Measurements from ENCODE around the gene ADAP1.

The ADAP1 gene

DNA sequence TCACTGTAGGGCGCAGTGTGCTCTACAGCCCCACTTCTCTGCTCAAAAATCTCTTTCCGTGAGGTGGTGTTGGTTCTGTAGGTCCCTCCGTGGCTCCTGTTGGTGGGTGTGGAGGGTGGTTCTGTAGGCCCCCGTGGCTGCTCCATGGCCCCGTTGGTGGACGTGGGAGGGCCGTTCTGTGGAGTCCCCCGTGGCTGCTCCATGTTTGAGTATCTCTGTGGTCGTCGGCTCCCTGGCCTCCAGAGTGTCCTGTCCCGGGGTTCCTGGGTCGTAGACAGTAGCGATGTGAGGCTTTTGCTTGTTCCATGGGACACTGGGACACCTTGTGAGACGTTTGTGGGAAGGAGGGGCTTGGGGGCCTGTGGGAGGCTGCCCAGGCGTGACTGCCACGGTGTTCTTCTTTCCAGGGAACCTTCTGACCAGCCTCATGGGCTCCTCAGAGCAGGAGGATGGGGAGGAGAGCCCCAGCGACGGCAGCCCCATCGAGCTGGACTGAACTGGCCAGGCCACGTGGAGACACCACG lies 59.5 kb downstream of the ADAP1 start:
- TF ChIP-seq, protein P1, sequence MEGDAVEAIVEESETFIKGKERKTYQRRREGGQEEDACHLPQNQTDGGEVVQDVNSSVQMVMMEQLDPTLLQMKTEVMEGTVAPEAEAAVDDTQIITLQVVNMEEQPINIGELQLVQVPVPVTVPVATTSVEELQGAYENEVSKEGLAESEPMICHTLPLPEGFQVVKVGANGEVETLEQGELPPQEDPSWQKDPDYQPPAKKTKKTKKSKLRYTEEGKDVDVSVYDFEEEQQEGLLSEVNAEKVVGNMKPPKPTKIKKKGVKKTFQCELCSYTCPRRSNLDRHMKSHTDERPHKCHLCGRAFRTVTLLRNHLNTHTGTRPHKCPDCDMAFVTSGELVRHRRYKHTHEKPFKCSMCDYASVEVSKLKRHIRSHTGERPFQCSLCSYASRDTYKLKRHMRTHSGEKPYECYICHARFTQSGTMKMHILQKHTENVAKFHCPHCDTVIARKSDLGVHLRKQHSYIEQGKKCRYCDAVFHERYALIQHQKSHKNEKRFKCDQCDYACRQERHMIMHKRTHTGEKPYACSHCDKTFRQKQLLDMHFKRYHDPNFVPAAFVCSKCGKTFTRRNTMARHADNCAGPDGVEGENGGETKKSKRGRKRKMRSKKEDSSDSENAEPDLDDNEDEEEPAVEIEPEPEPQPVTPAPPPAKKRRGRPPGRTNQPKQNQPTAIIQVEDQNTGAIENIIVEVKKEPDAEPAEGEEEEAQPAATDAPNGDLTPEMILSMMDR (conservative IDR thresholded peaks at IDR 0.05) = no peak

DNA sequence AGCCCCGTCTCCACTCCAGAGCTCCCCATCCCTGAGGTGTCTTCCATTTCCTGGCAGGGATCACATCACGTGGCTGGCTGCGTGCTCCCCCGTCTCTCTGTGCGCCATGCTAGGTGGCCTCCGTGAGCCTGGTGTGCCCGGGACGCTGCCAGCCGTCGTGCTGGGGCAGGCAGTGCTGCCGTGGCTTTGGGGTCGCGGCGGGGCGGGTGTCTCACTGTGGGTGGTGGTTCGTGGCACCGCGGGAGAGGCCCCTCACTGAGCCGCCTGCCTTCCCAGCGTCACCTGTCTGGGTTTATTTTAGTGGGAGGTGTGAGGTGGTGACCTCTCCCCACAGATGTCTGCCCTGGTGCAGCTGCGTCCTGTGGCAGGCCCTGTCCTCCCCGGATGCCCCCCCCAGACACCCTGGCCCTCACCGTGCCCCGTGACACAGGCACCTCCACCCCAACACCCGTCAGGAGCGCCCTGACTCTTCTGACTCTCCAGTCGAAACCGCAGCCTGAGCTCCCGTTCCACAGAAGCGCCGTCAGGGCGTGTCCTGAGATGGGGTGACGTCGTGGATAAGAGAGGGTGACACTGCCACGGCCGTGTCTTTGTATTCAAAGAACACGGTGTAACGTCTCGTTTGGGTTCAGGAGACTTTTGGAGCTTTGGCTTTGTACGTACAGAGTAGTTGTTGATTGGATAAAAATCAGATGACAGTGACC lies 60.2 kb downstream of the ADAP1 start:
- H3K27ac ChIP-seq = no peak overlapping the region
- TF ChIP-seq, protein P1 (conservative IDR thresholded peaks at IDR 0.05) = no peak

More for the DNA sequence above, 59.5 kb downstream of the ADAP1 start:
- H3K27ac ChIP-seq = no peak overlapping the region

DNA sequence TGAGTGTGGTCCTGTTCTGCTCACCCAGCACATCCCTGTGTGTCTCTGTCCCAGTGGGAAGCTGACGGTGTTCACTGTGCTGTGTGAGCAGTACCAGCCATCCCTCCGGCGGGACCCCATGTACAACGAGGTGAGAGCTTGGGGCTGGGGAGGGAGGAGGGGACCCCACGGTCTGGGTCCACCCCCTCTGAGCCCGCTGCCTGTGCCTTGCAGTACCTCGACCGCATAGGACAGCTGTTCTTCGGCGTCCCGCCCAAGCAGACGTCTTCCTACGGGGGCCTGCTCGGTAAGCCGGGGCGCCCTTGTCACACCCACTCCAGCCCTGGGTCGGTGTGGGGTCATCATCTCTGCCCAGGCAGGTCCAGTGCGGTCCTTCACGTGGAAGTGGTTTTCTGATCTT lies 60.8 kb downstream of the ADAP1 start:
- TF ChIP-seq, protein P1 (conservative IDR thresholded peaks at IDR 0.05) = no peak
- H3K27ac ChIP-seq = no peak overlapping the region

DNA sequence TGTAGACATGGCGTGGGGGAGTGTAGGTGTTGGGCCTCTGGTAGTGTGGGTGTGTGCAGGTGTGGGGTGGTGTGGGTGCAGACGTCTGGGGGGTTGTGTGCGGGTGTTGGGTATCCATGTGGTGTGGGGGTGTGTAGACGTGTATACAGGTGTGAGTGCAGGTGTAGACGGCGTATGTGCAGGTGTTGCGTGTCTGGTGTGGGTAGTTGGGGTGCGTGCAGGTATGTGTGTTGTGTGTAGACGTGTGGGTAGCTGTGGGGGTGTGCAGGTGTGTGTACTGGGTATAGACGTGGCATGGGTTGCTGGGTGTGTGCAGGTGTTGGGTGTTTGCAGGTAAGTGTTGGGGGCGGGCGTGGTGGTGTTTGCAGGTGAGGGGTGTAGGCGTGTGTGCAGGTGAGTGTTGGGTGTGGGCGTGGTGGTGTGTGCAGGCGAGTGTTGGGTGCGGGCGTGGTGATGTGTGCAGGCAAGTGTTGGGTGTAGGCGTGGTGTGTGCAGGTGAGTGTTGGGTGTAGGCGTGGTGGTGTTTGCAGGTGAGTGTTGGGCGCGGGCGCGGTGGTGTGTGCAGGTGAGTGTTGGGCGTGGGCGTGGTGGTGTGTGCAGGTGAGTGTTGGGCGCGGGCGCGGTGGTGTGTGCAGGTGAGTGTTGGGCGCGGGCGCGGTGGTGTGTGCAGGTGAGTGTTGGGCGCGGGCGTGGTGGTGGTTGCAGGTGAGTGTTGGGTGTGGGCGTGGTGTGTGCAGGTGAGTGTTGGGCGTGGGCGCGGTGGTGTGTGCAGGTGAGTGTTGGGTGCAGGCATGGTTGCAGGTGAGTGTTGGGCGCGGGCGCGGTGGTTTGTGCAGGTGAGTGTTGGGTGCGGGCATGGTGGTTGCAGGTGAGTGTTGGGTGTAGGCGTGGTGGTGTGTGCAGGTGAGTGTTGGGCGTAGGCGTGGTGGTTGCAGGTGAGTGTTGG lies 61.6 kb downstream of the ADAP1 start:
- H3K27ac ChIP-seq = no peak overlapping the region
- TF ChIP-seq, protein P1 (conservative IDR thresholded peaks at IDR 0.05) = no peak

DNA sequence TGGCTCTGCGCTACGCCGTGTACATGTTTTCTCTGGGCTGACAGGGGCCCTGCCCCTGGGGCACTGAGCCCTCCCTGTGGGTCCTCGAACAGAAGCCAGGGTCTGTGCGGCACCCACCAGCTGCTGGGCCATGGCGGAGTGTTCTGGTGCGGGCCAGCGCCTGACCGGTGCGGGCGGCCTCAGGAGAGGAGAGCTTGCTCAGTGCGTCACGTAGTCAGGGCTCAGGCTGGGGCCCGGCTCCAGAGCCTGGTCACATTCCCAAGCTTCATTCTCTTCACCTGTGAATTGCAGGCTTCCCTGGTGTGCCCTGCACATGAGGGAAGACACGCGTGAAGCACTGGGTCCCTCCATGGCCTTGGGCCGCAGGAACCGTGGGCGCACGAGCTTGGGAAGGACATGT lies 62.7 kb downstream of the ADAP1 start:
- H3K27ac ChIP-seq = no peak overlapping the region
- TF ChIP-seq, protein P1 (conservative IDR thresholded peaks at IDR 0.05) = no peak

DNA sequence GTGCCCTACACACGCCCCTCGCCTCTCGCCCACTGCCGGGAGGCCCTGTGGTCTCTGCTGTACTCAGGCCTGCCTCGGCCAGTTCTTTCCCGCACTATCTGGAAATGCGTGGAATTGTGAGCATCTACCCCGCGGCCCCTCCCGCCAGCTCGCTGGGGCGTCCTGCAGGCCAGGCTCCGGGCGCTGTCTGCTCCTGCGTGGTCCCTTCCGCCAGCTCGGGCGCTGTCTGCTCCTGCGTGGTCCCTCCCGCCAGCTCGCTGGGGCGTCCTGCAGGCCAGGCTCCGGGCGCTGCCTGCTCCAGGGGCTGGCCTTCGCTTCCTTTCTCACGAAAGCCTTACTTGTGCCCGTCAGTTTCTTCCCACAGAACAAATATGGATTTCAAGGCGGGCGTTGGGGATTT lies 63.2 kb downstream of the ADAP1 start:
- TF ChIP-seq, protein P1 (conservative IDR thresholded peaks at IDR 0.05) = no peak
- no peak overlapping the region for H3K27ac ChIP-seq

DNA sequence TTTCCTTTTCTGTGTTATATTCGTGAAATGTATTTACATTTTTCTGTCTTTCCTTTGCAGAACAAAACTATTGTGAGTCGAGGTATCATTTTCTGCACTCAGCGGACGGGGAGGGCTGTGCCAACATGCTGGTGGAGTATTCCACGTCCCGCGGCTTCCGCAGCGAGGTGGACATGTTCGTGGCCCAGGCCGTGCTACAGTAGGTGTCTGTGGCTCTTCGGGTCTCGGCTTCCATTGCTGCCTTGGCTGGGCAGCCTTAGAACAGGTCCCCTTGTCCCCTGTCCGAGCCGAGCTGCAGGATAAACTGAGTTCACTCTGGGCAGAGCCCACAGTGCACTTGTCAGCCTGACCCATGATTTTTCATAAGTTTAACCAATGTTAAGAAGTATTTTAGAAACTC lies 63.6 kb downstream of the ADAP1 start:
- TF ChIP-seq, protein P1 (conservative IDR thresholded peaks at IDR 0.05) = no peak
- no peak overlapping the region for H3K27ac ChIP-seq

Data from VCaP (cell line).